ENCODE results near the gene KIF1C.

DNA sequence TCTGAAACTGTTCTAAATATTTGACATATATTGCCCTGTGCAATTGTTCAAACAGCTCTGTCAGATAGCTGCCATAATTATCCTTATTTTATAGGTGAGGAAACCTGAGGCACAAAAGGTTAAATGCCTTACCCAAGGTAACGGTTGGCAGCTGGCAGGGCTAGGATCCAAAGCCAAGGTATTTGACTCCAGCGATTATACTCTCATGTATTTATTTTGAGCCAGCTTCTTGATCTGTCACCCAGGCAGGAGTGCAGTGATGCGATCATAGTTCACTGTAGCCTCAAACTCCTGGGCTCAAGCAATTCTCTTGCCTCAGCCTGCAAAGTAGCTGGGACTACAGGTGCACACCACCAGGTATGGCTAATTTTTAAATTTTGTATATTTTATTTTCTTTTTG is 39.6 kb upstream of the KIF1C start:
- TF ChIP-seq, protein P1, sequence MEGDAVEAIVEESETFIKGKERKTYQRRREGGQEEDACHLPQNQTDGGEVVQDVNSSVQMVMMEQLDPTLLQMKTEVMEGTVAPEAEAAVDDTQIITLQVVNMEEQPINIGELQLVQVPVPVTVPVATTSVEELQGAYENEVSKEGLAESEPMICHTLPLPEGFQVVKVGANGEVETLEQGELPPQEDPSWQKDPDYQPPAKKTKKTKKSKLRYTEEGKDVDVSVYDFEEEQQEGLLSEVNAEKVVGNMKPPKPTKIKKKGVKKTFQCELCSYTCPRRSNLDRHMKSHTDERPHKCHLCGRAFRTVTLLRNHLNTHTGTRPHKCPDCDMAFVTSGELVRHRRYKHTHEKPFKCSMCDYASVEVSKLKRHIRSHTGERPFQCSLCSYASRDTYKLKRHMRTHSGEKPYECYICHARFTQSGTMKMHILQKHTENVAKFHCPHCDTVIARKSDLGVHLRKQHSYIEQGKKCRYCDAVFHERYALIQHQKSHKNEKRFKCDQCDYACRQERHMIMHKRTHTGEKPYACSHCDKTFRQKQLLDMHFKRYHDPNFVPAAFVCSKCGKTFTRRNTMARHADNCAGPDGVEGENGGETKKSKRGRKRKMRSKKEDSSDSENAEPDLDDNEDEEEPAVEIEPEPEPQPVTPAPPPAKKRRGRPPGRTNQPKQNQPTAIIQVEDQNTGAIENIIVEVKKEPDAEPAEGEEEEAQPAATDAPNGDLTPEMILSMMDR (IDR thresholded peaks at IDR 0.05), result no peak
- no peak for TF ChIP-seq POLR2A (IDR thresholded peaks at IDR 0.05)
